ENCODE measurements around the gene SMARCD3. TPM values are rescaled to one million over a fixed set of nuclear protein-coding genes. Genes with fewer than 3 reads are reported as not detected.

The SMARCD3 gene
- total RNA-seq, 6 experiments from 2014 or later = 2.4 to 7.3 (median 2.7) TPM

DNA sequence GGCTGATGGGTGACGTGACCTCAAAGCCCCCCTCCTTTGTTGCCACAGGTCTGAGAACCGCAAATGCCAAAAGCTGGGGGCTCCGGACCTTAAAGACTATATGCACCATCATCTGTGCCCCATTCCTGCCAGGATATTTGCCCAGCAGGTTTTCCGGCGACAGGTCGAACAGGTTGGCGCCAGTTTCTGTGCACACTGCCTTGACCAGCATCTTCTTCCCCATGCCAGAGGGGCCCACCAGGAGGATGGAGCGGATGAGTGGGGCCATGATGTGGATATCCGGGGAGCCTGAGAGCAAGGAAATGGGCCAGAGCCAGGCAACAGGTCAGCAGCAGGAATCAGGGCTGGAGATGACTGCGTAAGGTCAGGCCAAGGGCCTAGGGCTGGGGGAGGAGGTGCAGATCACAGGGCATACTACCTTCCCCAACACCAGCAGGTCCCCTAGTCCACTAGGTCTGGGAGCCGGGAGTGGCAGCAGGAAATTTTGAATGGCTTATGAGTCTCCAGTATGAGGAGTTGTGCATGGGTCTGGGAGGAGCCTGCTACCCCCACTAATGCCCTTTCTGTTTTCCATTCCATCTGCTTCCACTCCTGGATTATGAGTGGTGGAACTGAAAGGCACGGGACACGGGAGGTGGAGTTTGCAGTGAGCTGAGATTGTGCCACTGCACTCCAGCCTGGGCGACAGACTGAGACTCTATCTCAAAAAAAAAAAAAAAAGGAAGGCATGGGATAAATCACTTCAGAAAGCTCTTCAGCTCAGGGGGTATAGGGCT is 55.1 kb downstream of the SMARCD3 start:
- Histone ChIP-seq H3K4me3 (no peak overlapping the region), H3K27ac (no peak overlapping the region), H3K9me3 (no peaks in the 10 kb centered on the region), H3K27me3 (no peaks in the 10 kb centered on the region), H3K4me1 (no peaks in the 10 kb centered on the region), H3K36me3 (no peaks in the 10 kb centered on the region)
- intact Hi-C loops (cut with DNase I) = no loop called here
- no peak for DNase-seq
- ATAC-seq = no peak
- TF ChIP-seq POLR2A (IDR thresholded peaks at IDR 0.05) = no peak
- TF ChIP-seq, protein P1, sequence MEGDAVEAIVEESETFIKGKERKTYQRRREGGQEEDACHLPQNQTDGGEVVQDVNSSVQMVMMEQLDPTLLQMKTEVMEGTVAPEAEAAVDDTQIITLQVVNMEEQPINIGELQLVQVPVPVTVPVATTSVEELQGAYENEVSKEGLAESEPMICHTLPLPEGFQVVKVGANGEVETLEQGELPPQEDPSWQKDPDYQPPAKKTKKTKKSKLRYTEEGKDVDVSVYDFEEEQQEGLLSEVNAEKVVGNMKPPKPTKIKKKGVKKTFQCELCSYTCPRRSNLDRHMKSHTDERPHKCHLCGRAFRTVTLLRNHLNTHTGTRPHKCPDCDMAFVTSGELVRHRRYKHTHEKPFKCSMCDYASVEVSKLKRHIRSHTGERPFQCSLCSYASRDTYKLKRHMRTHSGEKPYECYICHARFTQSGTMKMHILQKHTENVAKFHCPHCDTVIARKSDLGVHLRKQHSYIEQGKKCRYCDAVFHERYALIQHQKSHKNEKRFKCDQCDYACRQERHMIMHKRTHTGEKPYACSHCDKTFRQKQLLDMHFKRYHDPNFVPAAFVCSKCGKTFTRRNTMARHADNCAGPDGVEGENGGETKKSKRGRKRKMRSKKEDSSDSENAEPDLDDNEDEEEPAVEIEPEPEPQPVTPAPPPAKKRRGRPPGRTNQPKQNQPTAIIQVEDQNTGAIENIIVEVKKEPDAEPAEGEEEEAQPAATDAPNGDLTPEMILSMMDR (IDR thresholded peaks at IDR 0.05) = no peak
- WGBS (ENCODE audit: insufficient coverage, low coverage, low lambda C conversion rate, missing lambda C conversion rate) = 81% methylated on average over 9 of the region's 14 CpGs

DNA sequence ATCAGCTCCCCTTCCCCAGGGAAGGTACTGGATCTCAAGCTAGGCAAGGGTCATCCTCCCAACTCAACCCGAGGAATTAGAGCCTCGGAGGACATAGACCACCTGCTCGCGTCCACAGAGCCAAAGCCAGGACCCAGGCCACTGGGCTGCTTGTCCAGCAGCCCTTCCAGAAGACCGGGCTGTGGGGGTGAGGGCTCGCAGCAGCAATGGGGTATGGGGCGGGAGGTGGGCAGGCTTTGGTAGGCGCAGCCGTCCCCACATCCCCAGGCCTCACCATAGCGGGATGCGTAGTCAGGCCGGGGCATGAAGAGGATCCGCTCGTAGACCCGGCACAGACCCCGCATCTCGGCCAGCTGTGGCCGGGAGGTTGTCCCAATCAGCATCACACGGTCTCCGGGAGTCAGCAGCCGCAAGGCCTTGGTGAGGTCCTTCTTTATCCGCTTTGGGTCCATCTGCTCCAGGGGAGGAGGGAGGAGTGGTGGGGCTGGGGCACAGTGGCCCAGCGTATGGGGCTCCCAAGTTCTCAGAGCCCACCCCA is 56.4 kb downstream of the SMARCD3 start:
- ATAC-seq = no peak

DNA sequence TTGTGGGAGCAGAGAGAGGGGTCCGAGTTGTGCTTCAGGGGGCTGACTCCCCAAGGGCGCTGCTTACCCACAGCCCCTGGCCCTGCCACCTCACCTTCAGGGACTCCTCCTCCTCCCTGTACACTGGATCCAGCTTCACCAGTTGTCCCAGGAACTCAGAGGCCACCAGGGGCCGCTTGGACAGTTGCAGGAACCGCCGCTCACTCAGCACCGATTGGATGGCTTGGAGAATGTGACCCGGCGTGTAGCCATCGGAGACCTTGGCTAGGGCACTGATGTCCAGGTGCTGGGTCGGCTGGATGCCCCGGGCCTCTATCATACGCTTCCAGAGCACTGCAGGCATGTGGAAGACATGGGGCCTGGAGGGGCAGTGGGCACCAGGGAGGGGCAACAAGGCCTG is 57.0 kb downstream of the SMARCD3 start:
- ATAC-seq (no peak), DNase-seq (no peak)
- H3K27ac ChIP-seq = no peak overlapping the region
- no peaks in the 10 kb centered on the region for H3K27me3 ChIP-seq
- intact Hi-C loops (cut with DNase I) = no loop called here
- no peaks in the 10 kb centered on the region for H3K36me3 ChIP-seq
- no peak for TF ChIP-seq POLR2A (IDR thresholded peaks at IDR 0.05)
- TF ChIP-seq, protein P1 (IDR thresholded peaks at IDR 0.05) = no peak
- H3K9me3 ChIP-seq = no peaks in the 10 kb centered on the region
- H3K4me3 ChIP-seq = no peak overlapping the region
- no peaks in the 10 kb centered on the region for H3K4me1 ChIP-seq
- 70% methylated on average over 7 of the region's 12 CpGs for WGBS (ENCODE audit: insufficient coverage, low coverage, low lambda C conversion rate, missing lambda C conversion rate)

More for the DNA sequence above, 56.4 kb downstream of the SMARCD3 start:
- DNase-seq = no peak
- WGBS (ENCODE audit: insufficient coverage, low coverage, low lambda C conversion rate, missing lambda C conversion rate) = no CpG with 5 or more reads among the region's 23 CpGs
- Histone ChIP-seq H3K4me1 (no peaks in the 10 kb centered on the region), H3K9me3 (no peaks in the 10 kb centered on the region), H3K27me3 (no peaks in the 10 kb centered on the region), H3K4me3 (no peak overlapping the region), H3K36me3 (no peaks in the 10 kb centered on the region), H3K27ac (no peak overlapping the region)
- no peak for TF ChIP-seq POLR2A (IDR thresholded peaks at IDR 0.05)
- intact Hi-C loops (cut with DNase I) = no loop called here

DNA sequence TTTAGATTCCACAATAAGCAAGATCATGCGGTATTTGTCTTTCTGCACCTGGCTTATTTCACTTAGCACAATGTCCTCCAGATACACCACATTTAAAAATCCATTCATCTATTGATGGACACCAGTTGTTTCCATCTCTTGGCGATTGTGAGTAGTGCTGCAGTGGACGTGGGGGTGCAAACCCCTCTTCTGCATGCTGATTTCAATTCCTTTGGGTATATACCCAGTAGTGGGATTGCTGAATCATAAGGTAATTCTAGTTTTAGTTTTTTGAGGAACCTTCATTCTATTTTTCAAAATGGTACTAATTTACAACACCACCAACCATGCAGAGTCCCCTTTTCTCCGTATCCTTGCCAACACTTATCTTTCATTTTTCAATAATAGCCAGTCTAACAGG is 59.5 kb downstream of the SMARCD3 start:
- Histone ChIP-seq H3K4me1 (no peaks in the 10 kb centered on the region), H3K9me3 (no peaks in the 10 kb centered on the region), H3K36me3 (no peaks in the 10 kb centered on the region), H3K27me3 (no peaks in the 10 kb centered on the region), H3K4me3 (no peak overlapping the region), H3K27ac (no peak overlapping the region)
- TF ChIP-seq, protein P1 (IDR thresholded peaks at IDR 0.05) = no peak
- TF ChIP-seq POLR2A (IDR thresholded peaks at IDR 0.05) = no peak
- no peak for ATAC-seq
- intact Hi-C loops (cut with DNase I) = no loop called here
- 60% methylated on average over 4 of the region's 4 CpGs for whole genome bisulfite sequencing (ENCODE audit: insufficient coverage, low coverage, low lambda C conversion rate, missing lambda C conversion rate)
- no peak for DNase-seq

MicroRNAs encoded within 50 kb of the gene (microRNA counts, 767-probe panel; counts per million panel counts)
- microRNA hsa-miR-671-3p (237 counts per million), microRNA hsa-miR-671-5p (237 counts per million)

Other genes with a start within 250 kb of the SMARCD3 start
- gene ATG9B, start 224.2 kb downstream of the SMARCD3 start, total RNA-seq = under 1 TPM in 1 of 6 experiments, not detected in 5; 0.40 TPM
- gene ABCB8, start 220.2 kb downstream of the SMARCD3 start, total RNA-seq = 10 to 100 TPM; 22.3 to 33.8 (median 26.8) TPM
- 1 to 10 TPM in 5 of 6 experiments, under 1 TPM in 1; 0.53 to 1.2 (median 1.2) TPM for gene ASIC3, start 200.2 kb downstream of the SMARCD3 start, total RNA-seq
- gene CDK5, start 190.8 kb downstream of the SMARCD3 start, total RNA-seq = 1 to 10 TPM; 5.0 to 9.6 (median 6.1) TPM
- 100 to 1,000 TPM in 4 of 6 experiments, 10 to 100 TPM in 2; 74.0 to 140 (median 106) TPM for gene SLC4A2, start 189.1 kb downstream of the SMARCD3 start, total RNA-seq
- 10 to 100 TPM; 33.4 to 48.8 (median 43.9) TPM for gene FASTK, start 167.9 kb downstream of the SMARCD3 start, total RNA-seq
- 10 to 100 TPM; 27.7 to 63.1 (median 41.8) TPM for gene TMUB1, start 165.2 kb downstream of the SMARCD3 start, total RNA-seq
- gene AGAP3, start 162.2 kb downstream of the SMARCD3 start, total RNA-seq = 10 to 100 TPM; 36.3 to 44.3 (median 39.5) TPM
- gene GBX1, start 81.0 kb downstream of the SMARCD3 start, total RNA-seq = not detected
- gene ASB10, start 61.4 kb downstream of the SMARCD3 start, total RNA-seq = not detected
- not detected for gene H2BK1, start 38.2 kb downstream of the SMARCD3 start, total RNA-seq
- gene ABCF2, start 21.5 kb downstream of the SMARCD3 start, total RNA-seq = 10 to 100 TPM in 4 of 6 experiments, 1 to 10 TPM in 2; 7.3 to 22.3 (median 11.4) TPM
- 10 to 100 TPM; 11.9 to 20.7 (median 17.7) TPM for gene CHPF2, start 16.2 kb downstream of the SMARCD3 start, total RNA-seq
- 10 to 100 TPM; 21.1 to 31.3 (median 26.2) TPM for gene NUB1, start 93.1 kb upstream of the SMARCD3 start, total RNA-seq
- under 1 TPM in 5 of 6 experiments, not detected in 1; 0.31 to 0.74 (median 0.44) TPM for gene WDR86, start 161.3 kb upstream of the SMARCD3 start, total RNA-seq
- gene CRYGN, start 191.4 kb upstream of the SMARCD3 start, total RNA-seq = not detected